Measurements from ENCODE around the gene MRPL55.

DNA sequence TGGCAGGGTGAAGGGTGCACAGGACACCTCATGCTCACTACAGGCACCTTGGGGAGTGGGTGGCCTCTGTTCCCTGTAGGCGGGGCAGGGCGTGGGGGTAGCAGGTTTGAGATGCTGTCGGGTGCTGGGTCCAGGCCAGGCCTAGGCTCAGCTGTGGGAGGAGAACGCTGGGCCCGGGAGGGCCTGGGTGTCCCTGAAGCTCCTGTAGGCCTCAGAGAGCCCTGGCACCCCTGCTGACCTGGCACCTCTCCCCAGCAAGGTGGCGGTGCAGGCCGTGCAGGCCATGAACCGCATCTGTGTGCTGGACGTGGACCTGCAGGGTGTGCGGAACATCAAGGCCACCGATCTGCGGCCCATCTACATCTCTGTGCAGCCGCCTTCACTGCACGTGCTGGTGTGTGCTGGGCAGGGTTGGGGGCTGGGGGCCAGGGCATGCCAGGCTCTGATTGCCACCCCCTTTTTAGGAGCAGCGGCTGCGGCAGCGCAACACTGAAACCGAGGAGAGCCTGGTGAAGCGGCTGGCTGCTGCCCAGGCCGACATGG is 38.1 kb upstream of the MRPL55 start:
- TF ChIP-seq CTCF (IDR thresholded peaks at IDR 0.05; ENCODE audit: low read depth, low read length) (no peak), POLR2A (IDR thresholded peaks at IDR 0.05; ENCODE audit: extremely low read depth, insufficient read length) (no peak)
